Chondrocyte (in vitro differentiated cells): ENCODE measurements around the gene MTFP1. TPM values are rescaled to one million over a fixed set of nuclear protein-coding genes. Genes with fewer than 3 reads are reported as not detected.
"Not testable (repeated sequence)": the region's sequence is repeated elsewhere in the genome, so short reads cannot be mapped to it uniquely, and the experiment has no call there.

Source experiments
- DNase-seq: peaks from one replicate; pipeline ENCODE4 v3.0.0; 2021; ENCODE audit warnings: mixed read lengths, low spot score
- H3K27ac Mint-ChIP-seq: one replicate; pipeline ENCODE4 v1.8.0; 2021; ENCODE audit warnings: mild to moderate bottlenecking, moderate library complexity, mixed read lengths; ENCODE audit not compliant: unreplicated experiment
- H3K27me3 Mint-ChIP-seq: 2 replicates; pipeline ENCODE4 v1.8.0; 2021; ENCODE audit warnings: low read depth, mixed read lengths
- H3K36me3 Mint-ChIP-seq: 2 replicates; pipeline ENCODE4 v1.8.0; 2021; ENCODE audit warnings: low read depth, mixed read lengths
- H3K4me1 Mint-ChIP-seq: 2 replicates; pipeline ENCODE4 v1.8.0; 2021; ENCODE audit warnings: low read depth, mild to moderate bottlenecking, mixed read lengths
- H3K4me3 Mint-ChIP-seq: one replicate; pipeline ENCODE4 v1.8.0; 2021; ENCODE audit warnings: mild to moderate bottlenecking, moderate library complexity, mixed read lengths; ENCODE audit not compliant: unreplicated experiment
- H3K9me3 Mint-ChIP-seq: 2 replicates; pipeline ENCODE4 v1.8.0; 2021; ENCODE audit warnings: low read depth, mixed read lengths
- total RNA-seq: library from RNA; stranded (reverse); gene quantifications from 3 replicates; pipeline ENCODE4 v1.2.1, GENCODE V29; 2021
- TF ChIP-seq, protein P1 (sequence below): fragments of 200-600 bp; sonication (generic); IDR thresholded peaks from 2 replicates; pipeline ENCODE4 v1.5.0; 2021; ENCODE audit warnings: antibody characterized with exemption, mild to moderate bottlenecking, moderate library complexity

The MTFP1 gene
- total RNA-seq, 1 donor from 2014 or later: 12.1 TPM

DNA sequence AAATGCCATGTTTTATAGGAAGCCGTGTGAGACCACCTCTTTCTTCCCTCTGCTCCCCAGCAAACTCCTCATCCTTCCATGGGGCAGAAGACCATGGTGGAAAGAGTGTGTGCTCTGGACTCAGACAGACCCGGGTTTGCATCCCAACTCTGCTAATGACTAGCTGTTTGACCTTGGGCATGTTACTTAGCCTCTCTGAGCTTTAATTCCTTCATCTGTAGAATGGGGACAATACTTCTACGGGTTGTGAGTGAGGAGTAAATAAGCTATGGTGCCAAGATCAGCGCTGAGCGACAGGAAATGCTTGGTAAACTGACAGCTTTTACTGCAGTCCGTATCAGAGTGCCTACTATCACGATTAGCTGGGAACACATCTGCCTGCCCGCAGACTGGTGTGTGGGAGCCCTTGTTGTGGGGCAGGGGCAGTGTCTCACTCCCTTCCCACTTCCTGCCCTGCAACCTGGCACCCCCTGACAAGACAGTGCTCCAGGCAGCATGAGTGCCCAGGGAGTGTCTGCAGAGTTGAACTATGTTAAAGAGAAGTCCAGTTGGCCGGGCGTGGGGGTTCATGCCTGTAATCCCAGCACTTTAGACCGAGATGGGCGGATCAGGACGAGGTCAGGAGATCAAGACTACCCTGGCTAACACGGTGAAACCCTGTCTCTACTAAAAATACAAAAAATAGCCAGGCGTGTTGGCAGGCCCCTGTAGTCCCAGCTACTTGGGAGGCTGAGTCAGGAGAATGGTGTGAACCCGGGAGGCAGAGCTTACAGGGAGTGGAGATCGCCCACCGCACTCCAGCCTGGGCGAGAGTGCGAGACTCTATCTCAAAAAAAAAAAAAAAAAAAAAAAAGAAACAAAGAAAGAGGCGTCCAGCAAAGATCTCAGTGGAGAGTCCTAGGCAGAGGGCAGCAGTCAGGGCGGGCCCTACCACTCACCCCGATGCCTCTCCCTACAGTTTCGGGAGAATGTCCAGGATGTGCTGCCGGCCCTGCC, 26.6 kb upstream of the MTFP1 start:
- Mint-ChIP-seq H3K9me3 (no peaks in the 10 kb centered on the region), H3K4me1 (peaks cover 33% of the 10 kb centered on the region), H3K36me3 (no peaks in the 10 kb centered on the region), H3K27me3 (no peaks in the 10 kb centered on the region), H3K27ac (no peak overlapping the region), H3K4me3 (peak overlapping the region; percentile 87)
- DNase-seq: no peak
- TF ChIP-seq, protein P1, sequence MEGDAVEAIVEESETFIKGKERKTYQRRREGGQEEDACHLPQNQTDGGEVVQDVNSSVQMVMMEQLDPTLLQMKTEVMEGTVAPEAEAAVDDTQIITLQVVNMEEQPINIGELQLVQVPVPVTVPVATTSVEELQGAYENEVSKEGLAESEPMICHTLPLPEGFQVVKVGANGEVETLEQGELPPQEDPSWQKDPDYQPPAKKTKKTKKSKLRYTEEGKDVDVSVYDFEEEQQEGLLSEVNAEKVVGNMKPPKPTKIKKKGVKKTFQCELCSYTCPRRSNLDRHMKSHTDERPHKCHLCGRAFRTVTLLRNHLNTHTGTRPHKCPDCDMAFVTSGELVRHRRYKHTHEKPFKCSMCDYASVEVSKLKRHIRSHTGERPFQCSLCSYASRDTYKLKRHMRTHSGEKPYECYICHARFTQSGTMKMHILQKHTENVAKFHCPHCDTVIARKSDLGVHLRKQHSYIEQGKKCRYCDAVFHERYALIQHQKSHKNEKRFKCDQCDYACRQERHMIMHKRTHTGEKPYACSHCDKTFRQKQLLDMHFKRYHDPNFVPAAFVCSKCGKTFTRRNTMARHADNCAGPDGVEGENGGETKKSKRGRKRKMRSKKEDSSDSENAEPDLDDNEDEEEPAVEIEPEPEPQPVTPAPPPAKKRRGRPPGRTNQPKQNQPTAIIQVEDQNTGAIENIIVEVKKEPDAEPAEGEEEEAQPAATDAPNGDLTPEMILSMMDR: no peak

DNA sequence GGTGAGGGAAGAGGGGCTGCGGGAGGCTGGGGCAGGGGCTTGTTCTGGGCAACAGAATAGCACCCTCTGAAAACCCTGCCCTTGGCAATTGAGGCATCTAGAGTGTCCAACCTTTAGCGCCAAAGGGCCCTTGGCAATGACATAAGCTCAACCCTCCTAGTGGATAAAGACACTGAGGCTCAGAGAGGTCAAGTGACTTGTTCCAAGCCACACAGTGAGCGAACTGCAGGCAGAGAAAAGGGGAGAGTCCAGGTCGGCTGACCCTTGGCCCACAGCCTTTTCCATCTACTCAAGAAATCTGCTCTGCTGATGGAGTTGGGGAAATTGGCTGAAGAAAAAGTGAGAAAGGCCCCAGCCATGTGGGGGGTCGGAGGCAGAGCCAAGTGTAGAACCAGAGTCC, 25.9 kb upstream of the MTFP1 start:
- no peak for DNase-seq
- Mint-ChIP-seq H3K9me3 (no peaks in the 10 kb centered on the region), H3K27me3 (no peaks in the 10 kb centered on the region), H3K4me1 (peaks cover 33% of the 10 kb centered on the region), H3K36me3 (no peaks in the 10 kb centered on the region), H3K27ac (no peak overlapping the region), H3K4me3 (no peak overlapping the region)
- TF ChIP-seq, protein P1: no peak

DNA sequence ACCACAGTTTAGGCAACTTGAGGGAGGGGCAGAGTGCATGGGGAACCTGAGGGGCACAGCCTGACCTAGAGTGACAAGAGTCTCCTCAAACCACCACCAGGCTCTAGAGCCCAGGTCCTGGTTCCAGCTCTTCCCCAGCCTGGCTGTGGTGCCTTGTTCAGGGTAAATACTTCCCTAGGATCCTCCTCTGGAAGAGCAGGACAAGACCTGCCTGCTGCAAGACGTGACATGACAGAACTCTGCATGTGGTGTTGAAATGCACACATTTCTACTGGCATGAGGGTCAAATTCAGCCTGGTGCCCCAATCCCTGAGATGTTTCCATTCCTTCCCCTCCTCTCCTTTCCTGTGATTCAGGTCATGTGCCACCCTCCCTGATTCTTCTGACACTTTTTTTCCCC, 25.4 kb upstream of the MTFP1 start:
- TF ChIP-seq, protein P1: no peak
- DNase-seq: no peak
- H3K9me3 Mint-ChIP-seq: no peaks in the 10 kb centered on the region
- peaks cover 36% of the 10 kb centered on the region for H3K4me1 Mint-ChIP-seq
- H3K27me3 Mint-ChIP-seq: no peaks in the 10 kb centered on the region
- no peak overlapping the region for H3K4me3 Mint-ChIP-seq
- no peak overlapping the region for H3K27ac Mint-ChIP-seq
- peaks cover 2% of the 10 kb centered on the region for H3K36me3 Mint-ChIP-seq

DNA sequence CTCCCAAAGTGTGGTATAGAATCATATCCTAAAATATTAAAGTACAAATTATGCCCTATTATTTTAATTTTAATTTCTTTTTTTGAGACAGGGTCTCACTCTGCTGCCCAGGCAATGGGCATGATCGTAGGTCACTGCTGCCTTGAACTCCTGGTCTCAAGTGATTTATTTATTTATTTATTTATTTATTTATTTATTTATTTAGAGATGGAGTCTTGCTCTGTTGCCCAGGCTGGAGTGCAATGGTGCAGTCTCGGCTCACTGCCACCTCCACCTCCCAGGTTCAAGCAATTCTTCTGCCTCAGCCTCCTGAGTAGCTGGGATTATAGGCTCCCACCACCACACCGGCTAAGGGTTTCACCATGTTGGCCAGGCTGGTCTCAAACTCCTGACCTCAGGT, 24.5 kb upstream of the MTFP1 start:
- not testable (repeated sequence) for DNase-seq, H3K4me3 Mint-ChIP-seq, H3K9me3 Mint-ChIP-seq, H3K27ac Mint-ChIP-seq, H3K36me3 Mint-ChIP-seq, H3K27me3 Mint-ChIP-seq
- H3K4me1 Mint-ChIP-seq: peaks cover 37% of the 10 kb centered on the region

DNA sequence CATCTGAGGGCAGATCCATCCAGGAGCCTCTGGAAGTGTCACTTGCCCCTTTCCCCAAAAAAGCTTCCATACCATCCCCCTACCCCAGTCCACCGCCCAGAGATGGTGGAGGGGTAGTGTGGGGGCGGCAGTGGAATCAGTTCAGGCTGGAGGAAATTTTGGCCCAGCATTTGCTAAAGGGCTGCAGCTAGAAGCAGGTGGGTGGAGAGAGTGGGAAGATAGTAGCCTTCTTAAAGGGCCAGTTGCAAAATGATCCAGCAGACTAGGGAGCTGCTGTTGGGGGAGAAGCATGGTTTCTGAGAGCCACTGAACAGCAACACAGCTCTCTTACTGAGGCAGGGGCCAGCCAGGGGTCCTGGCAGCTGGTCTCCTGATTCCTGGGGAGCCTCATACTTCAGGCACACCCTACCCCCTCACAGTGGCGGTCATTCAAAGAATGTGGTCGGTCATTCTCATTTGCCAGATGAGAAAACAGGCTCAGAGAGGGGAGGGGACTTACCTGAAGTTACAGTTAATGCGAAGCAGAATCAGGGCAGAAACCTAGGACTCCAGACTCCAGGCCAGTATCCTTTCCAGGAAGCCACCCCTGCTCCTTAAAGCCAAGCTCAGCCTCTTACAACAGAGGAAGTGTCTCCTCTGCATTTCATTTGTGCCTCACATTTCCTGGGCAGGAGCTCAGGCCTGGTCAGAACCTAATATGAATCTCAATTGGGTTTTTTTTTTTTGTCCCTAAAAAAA, 23.4 kb upstream of the MTFP1 start:
- H3K36me3 Mint-ChIP-seq: peaks cover 4% of the 10 kb centered on the region
- TF ChIP-seq, protein P1: no peak
- H3K4me1 Mint-ChIP-seq: peaks cover 29% of the 10 kb centered on the region
- H3K27ac Mint-ChIP-seq: peak overlapping the region; percentile 41
- H3K27me3 Mint-ChIP-seq: no peaks in the 10 kb centered on the region
- no peak for DNase-seq
- H3K4me3 Mint-ChIP-seq: no peak overlapping the region
- no peaks in the 10 kb centered on the region for H3K9me3 Mint-ChIP-seq

DNA sequence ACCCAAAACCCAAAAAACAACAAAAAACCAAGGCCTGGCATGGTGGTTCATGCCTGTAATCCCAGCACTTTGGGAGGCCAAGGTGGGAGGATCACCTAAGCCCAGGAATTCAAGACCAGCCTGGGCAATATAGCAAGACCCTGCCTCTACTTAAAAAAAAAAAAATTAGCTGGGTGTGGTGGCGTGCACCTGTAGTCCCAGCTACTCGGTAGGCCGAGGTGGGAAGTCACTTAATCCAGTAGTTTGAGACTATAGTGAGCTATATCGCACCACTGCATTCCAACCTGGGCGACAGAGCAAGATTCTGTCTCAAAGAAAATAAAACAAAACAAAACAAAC, 22.8 kb upstream of the MTFP1 start:
- H3K4me1 Mint-ChIP-seq: peaks cover 26% of the 10 kb centered on the region
- H3K4me3 Mint-ChIP-seq, H3K36me3 Mint-ChIP-seq, H3K9me3 Mint-ChIP-seq, DNase-seq, H3K27ac Mint-ChIP-seq, H3K27me3 Mint-ChIP-seq: not testable (repeated sequence)
